ENCODE results near the gene SEC14L1.
"Not testable (repeated sequence)": the region's sequence is repeated elsewhere in the genome, so short reads cannot be mapped to it uniquely, and the experiment has no call there.

DNA sequence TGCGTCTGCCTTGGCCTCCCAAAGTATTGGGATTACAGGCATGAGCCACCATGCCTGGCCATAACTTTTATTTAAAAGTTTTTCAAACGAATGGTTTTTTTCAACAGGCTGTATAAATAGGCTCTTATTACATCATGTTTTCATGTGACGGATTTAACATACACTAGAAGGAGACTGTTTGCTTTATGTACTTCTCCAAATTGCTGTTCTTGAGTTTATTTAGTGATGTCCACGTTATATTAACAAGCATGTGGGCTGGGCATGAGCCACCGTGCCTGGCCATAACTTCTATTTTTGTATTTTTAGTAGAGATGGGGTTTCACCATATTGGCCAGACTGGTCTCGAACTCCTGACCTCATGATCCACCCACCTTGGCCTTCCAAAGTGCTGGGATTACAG, 17.0 kb downstream of the SEC14L1 start:
- TF ChIP-seq, protein P1, sequence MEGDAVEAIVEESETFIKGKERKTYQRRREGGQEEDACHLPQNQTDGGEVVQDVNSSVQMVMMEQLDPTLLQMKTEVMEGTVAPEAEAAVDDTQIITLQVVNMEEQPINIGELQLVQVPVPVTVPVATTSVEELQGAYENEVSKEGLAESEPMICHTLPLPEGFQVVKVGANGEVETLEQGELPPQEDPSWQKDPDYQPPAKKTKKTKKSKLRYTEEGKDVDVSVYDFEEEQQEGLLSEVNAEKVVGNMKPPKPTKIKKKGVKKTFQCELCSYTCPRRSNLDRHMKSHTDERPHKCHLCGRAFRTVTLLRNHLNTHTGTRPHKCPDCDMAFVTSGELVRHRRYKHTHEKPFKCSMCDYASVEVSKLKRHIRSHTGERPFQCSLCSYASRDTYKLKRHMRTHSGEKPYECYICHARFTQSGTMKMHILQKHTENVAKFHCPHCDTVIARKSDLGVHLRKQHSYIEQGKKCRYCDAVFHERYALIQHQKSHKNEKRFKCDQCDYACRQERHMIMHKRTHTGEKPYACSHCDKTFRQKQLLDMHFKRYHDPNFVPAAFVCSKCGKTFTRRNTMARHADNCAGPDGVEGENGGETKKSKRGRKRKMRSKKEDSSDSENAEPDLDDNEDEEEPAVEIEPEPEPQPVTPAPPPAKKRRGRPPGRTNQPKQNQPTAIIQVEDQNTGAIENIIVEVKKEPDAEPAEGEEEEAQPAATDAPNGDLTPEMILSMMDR (IDR thresholded peaks at IDR 0.05): not testable (repeated sequence)
- not testable (repeated sequence) for TF ChIP-seq POLR2AphosphoS5 (IDR thresholded peaks at IDR 0.05; ENCODE audit: low read depth, low read length); REST (IDR thresholded peaks at IDR 0.05; ENCODE audit: insufficient read depth in 1 of 2, low read depth in 2 of 2, low read length in 1 of 2); SIN3A (IDR thresholded peaks at IDR 0.05; ENCODE audit: borderline replicate concordance, insufficient read depth, low read depth, low read length)
